Natural killer cell (primary cell): ENCODE results near the gene GGT1. TPM values are rescaled to one million over a fixed set of nuclear protein-coding genes. Genes with fewer than 3 reads are reported as not detected.
A peak's percentile ranks its signal among the peaks of the same experiment; 100 is the strongest.
"Not testable (repeated sequence)": the region's sequence is repeated elsewhere in the genome, so short reads cannot be mapped to it uniquely, and the experiment has no call there.

Experiments used
- ATAC-seq, 3 donors: fragments of 150-1000 bp in 2 of 3; fragments of 200-7000 bp in 1 of 3; cut with Tn5 transposase; 1 replicate in 1 of 3; 2 replicates in 2 of 3; pipeline ENCODE4 v1.10.0; 2021; ENCODE audit warnings: mild to moderate bottlenecking in 2 of 3, moderate library complexity in 2 of 3
- DNase-seq, 2 donors: peaks; one replicate each; pipeline versions ENCODE4 v3.0.0 to v3.0.0-alpha.2; 2013 to 2021; ENCODE audit warnings: mixed read lengths in 1 of 2
- H3K27ac ChIP-seq: one replicate; pipeline ENCODE4 v1.5.1; 2013; ENCODE audit warnings: mild to moderate bottlenecking, low read length
- H3K27me3 ChIP-seq: one replicate; pipeline ENCODE4 v1.6.1; 2013; ENCODE audit warnings: low read length; ENCODE audit not compliant: control insufficient read depth, insufficient read depth
- H3K36me3 ChIP-seq: one replicate; pipeline ENCODE4 v1.6.1; 2013; ENCODE audit warnings: low read length; ENCODE audit not compliant: control insufficient read depth, insufficient read depth
- H3K4me1 ChIP-seq: one replicate; pipeline ENCODE4 v1.6.1; 2013; ENCODE audit warnings: low read length; ENCODE audit not compliant: control insufficient read depth, insufficient read depth
- H3K4me3 ChIP-seq: one replicate; pipeline ENCODE4 v1.5.1; 2013; ENCODE audit warnings: low read length
- H3K9me3 ChIP-seq: one replicate; pipeline ENCODE4 v1.6.1; 2013; ENCODE audit warnings: low read length; ENCODE audit not compliant: control insufficient read depth, insufficient read depth
- H3K27ac Mint-ChIP-seq, 2 donors: one replicate each; pipeline ENCODE4 v1.8.0; 2022; ENCODE audit warnings: mild to moderate bottlenecking in 2 of 2, mixed read lengths in 2 of 2, moderate library complexity in 1 of 2
- H3K27me3 Mint-ChIP-seq, 2 donors: one replicate each; pipeline ENCODE4 v1.8.0; 2022; ENCODE audit warnings: low read depth in 2 of 2, mixed read lengths in 2 of 2
- H3K36me3 Mint-ChIP-seq: one replicate; pipeline ENCODE4 v1.8.0; 2022; ENCODE audit warnings: mixed read lengths
- H3K4me1 Mint-ChIP-seq, 2 donors: one replicate each; pipeline ENCODE4 v1.8.0; 2022; ENCODE audit warnings: mixed read lengths in 2 of 2
- H3K4me3 Mint-ChIP-seq: one replicate; pipeline ENCODE4 v1.8.0; 2022; ENCODE audit warnings: mild to moderate bottlenecking, moderate library complexity, mixed read lengths
- H3K9me3 Mint-ChIP-seq, 2 donors: one replicate each; pipeline ENCODE4 v1.8.0; 2022; ENCODE audit warnings: mixed read lengths in 2 of 2
- WGBS: methylation state at CpG from one replicate; pipeline ENCODE4 v1.1.7; 2013; ENCODE audit warnings: missing lambda C conversion rate; ENCODE audit not compliant: insufficient coverage; 5-methylcytosine and 5-hydroxymethylcytosine counted together
- intact Hi-C: fragments of 100-400 bp; cut with micrococcal nuclease; formaldehyde crosslinking; loops from one replicate; pipeline ENCODE4 v1.14.2; 2022
- total RNA-seq, 4 donors: library from RNA; stranded (reverse); fragments of 120-200 nt in 1 of 4; gene quantifications; one replicate each; pipeline versions ENCODE4 v1.2.3 to v1.2.4, GENCODE V29; 2013 to 2022
- TF ChIP-seq, protein P1 (sequence below): fragments of 200-600 bp; IDR thresholded peaks from one replicate; pipeline ENCODE4 v1.8.0; 2022; ENCODE audit warnings: antibody characterized with exemption

GGT1 gene
- total RNA-seq, 3 donors from 2014 or later (not counting 1 experiment from before 2014, with no cell fraction given): 4.0 to 11.9 (median 7.0) TPM

DNA sequence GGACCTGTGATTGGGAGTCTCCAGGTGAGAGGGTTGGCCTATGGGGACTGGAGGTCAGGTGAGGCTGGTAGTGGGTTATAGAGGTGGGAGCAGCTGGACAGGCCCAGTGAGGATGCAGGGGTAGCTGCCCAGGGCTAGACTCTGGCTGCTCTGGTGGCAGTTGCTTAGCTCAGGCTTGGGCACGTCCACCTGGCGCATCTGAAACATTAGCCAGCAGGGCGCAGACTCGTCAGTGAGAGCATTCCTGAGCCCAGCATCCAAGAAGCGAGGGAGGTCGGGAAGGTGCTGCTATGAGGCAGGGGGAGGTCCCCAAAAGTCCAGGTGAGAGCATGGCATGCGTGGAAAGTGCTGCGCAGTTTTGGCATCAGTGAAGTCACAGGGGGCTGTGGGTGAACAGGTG is 3.5 kb upstream of the GGT1 start:
- H3K4me3 ChIP-seq: no peak overlapping the region
- no peak overlapping the region for H3K27ac ChIP-seq
- H3K36me3 Mint-ChIP-seq: no peaks in the 10 kb centered on the region
- no peaks in the 10 kb centered on the region for H3K9me3 Mint-ChIP-seq
- no peaks in the 10 kb centered on the region for H3K27me3 ChIP-seq
- intact Hi-C loops: no loop called here
- TF ChIP-seq, protein P1, sequence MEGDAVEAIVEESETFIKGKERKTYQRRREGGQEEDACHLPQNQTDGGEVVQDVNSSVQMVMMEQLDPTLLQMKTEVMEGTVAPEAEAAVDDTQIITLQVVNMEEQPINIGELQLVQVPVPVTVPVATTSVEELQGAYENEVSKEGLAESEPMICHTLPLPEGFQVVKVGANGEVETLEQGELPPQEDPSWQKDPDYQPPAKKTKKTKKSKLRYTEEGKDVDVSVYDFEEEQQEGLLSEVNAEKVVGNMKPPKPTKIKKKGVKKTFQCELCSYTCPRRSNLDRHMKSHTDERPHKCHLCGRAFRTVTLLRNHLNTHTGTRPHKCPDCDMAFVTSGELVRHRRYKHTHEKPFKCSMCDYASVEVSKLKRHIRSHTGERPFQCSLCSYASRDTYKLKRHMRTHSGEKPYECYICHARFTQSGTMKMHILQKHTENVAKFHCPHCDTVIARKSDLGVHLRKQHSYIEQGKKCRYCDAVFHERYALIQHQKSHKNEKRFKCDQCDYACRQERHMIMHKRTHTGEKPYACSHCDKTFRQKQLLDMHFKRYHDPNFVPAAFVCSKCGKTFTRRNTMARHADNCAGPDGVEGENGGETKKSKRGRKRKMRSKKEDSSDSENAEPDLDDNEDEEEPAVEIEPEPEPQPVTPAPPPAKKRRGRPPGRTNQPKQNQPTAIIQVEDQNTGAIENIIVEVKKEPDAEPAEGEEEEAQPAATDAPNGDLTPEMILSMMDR: no peak
- no peaks in the 10 kb centered on the region for H3K36me3 ChIP-seq
- H3K4me3 Mint-ChIP-seq: no peak overlapping the region
- ATAC-seq (no peak), DNase-seq (no peak)
- H3K4me1 Mint-ChIP-seq: peaks cover 15 to 35% of the 10 kb centered on the region in 2 donors
- peaks cover 45% of the 10 kb centered on the region for H3K4me1 ChIP-seq
- no peaks in the 10 kb centered on the region for H3K27me3 Mint-ChIP-seq
- WGBS: 81% methylated on average over 7 of the region's 8 CpGs
- no peaks in the 10 kb centered on the region for H3K9me3 ChIP-seq
- peak overlapping the region in 1 of 2 donors; percentile 22 for H3K27ac Mint-ChIP-seq

DNA sequence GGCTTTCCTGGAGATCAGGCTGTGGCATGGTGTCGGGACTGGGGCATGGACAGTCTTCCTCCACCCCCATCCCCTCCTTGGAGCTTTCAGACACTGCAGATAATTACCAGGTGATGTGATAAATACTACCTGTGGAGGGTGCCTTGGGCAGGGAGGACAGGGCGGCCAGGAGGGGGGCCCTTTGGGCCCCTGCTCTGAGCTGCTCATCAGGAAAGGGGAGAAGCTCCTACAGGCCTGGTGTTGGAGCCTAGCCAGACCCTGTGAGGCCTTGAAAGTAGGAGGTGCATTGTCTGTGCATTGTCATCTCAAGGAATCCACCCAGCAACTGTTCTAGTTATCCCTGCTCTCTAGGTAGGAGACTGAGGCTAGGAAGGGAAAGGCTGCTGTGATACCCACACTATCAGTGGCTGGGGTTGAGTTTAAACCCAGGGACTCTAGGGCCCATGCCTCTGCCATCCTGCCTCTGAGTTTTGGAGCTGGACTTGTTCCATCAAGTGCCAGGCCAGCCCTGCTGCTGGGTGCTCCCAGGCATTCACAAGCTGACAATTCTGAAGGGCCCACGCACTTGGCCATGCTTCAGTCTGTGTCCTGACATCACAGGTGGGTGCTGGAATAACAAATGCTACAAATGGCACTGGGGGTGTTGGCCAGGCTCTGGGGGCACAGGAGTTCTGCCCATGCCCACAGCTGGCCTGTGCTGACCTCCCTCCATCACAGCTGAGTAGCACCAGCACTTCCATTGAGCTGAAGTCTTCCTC is 2.9 kb upstream of the GGT1 start:
- not testable (repeated sequence) for H3K4me3 ChIP-seq, H3K36me3 Mint-ChIP-seq, H3K9me3 ChIP-seq, H3K27me3 ChIP-seq, H3K27me3 Mint-ChIP-seq, H3K36me3 ChIP-seq, H3K4me3 Mint-ChIP-seq, ATAC-seq, H3K27ac ChIP-seq, DNase-seq, H3K9me3 Mint-ChIP-seq
- peaks cover 48% of the 10 kb centered on the region for H3K4me1 ChIP-seq
- intact Hi-C loops: loop anchor here (5.0 kb wide), 1 partner anchor 923 kb away; no protein-coding TSS in a partner anchor
- H3K27ac Mint-ChIP-seq: peak overlapping the region in 1 of 2 donors; percentile 22
- 96% methylated on average over 2 of the region's 3 CpGs for WGBS
- peaks cover 16 to 35% of the 10 kb centered on the region in 2 donors for H3K4me1 Mint-ChIP-seq

DNA sequence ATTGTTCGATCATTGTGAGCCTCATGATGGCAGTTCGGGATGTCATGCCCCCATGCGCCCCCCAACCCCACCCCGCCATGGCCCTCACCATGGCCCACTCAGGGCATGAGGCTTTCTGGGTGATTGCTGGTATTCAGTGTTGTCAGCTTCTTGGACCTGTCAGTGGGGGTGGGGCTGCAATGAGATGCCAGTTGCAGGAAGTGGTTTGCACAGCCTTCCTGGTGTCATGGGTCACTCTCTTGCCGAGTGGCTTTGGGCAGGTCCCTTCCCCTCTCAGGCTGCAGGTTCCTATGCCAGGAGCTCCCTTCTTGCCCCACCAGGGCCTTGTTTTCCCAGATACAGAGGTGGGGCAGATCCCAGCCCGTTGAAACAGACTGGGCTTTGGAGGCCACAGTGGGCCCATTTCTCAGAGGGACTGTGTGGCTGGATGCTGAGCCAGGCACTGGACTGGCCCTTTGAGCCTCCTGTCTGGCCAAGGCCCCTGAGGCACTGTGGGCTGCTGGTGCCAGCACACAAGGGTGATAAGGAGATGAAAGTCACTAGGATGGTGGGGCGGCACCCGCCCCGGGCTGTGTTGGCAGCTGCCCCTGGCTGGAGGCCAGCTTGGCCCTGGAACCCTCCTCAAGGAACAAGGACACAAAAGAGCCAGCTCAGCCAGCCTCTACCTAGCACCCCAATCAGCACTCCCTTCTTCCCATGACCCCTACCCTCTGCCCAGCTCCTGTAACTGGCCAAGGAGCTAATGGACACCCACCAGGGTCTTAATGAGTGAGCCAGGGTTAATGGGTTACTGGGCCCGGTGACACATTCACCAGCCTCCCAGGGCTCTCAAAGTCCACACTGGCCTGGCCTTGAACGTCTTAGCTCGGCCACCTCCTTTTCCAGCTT is 1.5 kb upstream of the GGT1 start:
- Histone ChIP-seq H3K27me3 (no peaks in the 10 kb centered on the region), H3K9me3 (no peaks in the 10 kb centered on the region), H3K4me3 (no peak overlapping the region), H3K4me1 (peaks cover 48% of the 10 kb centered on the region), H3K36me3 (no peaks in the 10 kb centered on the region), H3K27ac (no peak overlapping the region)
- ATAC-seq (peak; percentile 41 to 58 (median 42)), DNase-seq (no peak)
- H3K36me3 Mint-ChIP-seq: no peaks in the 10 kb centered on the region
- H3K27me3 Mint-ChIP-seq: no peaks in the 10 kb centered on the region
- intact Hi-C loops: loop anchor here (5.0 kb wide), 1 partner anchor 924 kb away; no protein-coding TSS in a partner anchor
- H3K4me1 Mint-ChIP-seq: peaks cover 16 to 35% of the 10 kb centered on the region in 2 donors
- H3K27ac Mint-ChIP-seq: peak overlapping the region; percentile 46 to 47
- H3K4me3 Mint-ChIP-seq: no peak overlapping the region
- no peaks in the 10 kb centered on the region for H3K9me3 Mint-ChIP-seq
- 73% methylated on average over 12 of the region's 12 CpGs for WGBS
- TF ChIP-seq, protein P1: no peak

DNA sequence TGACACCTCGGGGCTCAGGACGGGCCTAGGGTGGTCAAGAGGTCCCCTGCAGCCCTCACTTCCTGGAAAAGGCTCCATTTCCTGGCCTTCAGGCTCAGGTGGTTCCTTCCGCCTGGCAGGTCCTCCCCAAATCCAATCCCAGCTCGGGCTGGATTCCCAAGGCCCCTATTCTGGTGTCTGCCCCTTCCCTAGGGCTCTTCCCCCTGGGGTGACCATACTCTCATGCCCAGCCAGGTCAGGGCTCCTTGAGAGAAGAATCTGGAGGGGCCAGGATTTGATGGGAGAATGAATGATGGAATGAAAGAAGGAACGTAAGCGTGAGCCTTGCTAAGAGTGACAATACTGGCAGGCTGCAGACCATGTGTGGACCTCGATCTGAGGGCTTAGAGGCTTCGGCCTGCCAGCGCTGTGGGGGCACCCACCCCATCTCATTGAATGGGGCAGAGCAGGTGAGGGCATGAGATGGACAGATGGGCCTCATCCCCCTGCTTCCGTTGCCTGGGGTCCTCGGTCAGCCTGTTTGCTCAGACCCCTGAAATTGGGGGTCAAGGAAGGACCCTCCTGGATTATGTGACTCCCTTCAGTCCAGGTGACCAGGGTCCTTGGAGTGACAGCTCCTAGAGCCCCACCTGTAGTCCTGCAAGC is 766 bp upstream of the GGT1 start:
- Mint-ChIP-seq H3K4me1 (peaks cover 16 to 35% of the 10 kb centered on the region in 2 donors), H3K4me3 (peak overlapping the region; percentile 37), H3K27ac (peak overlapping the region in 1 of 2 donors; percentile 47)
- not testable (repeated sequence) for DNase-seq, H3K9me3 ChIP-seq, H3K27ac ChIP-seq, H3K4me3 ChIP-seq, H3K36me3 ChIP-seq, H3K36me3 Mint-ChIP-seq, ATAC-seq, H3K9me3 Mint-ChIP-seq, H3K27me3 Mint-ChIP-seq, H3K27me3 ChIP-seq
- 94% methylated on average over 11 of the region's 11 CpGs for WGBS
- intact Hi-C loops: loop anchor here (5.0 kb wide), 1 partner anchor 925 kb away; no protein-coding TSS in a partner anchor
- peaks cover 49% of the 10 kb centered on the region for H3K4me1 ChIP-seq

DNA sequence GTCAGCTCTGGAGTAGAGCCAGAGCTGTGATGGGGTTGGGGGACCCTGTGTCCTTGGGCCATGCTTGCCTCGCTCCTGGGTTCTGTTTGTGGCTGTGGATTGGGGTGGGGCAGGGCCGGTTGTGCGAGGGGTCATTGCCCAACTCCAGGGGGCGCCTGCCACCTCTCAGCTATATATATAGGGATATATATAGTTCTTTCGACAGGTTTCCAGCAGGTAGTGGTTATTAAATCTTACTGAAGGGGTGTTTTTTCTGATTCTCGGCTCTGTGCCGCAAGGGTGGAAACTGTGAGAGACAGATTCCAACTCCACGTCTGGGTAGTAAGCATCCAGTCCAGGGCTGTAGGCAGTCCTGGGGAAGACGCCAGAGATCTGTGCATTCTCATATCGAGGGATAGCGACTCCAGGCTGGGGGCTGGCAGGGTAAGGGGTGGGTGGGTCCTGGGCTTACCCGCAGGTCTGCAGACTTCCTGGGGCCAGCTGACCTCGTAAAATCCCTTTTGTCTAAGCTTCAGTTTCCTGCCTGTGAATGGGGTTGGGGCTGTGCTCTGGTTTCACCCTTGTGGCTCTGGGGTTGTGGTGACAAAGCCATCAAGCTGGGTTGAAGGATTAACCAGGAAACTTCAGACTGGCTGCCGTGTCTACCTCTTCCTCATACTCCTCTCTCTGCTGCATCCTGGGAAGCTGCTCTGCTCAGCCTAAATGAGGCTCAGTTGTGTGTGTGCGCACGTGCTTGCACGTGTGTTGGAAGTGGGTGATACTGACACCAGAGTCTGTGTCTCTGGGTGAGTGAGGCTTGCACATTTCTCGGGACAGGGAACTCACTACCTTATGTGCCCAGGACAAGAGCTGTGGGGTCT is 1.0 kb downstream of the GGT1 start:
- intact Hi-C loops: loop anchor here (5.0 kb wide), 1 partner anchor 927 kb away; no protein-coding TSS in a partner anchor
- H3K9me3 ChIP-seq, H3K36me3 ChIP-seq, H3K4me3 ChIP-seq, H3K27ac ChIP-seq, H3K36me3 Mint-ChIP-seq, H3K9me3 Mint-ChIP-seq, H3K27me3 Mint-ChIP-seq, H3K27me3 ChIP-seq: not testable (repeated sequence)
- peak overlapping the region; percentile 48 to 77 for H3K27ac Mint-ChIP-seq
- peaks cover 20 to 38% of the 10 kb centered on the region in 2 donors for H3K4me1 Mint-ChIP-seq
- peak overlapping the region; percentile 73 for H3K4me3 Mint-ChIP-seq
- ATAC-seq (peak; percentile 54 to 77 (median 58)), DNase-seq (peak in 1 of 2 donors; percentile 30)
- 2% methylated on average over 7 of the region's 18 CpGs for whole genome bisulfite sequencing
- peaks cover 61% of the 10 kb centered on the region for H3K4me1 ChIP-seq
